Measurements from ENCODE around the gene DNAJB13.
A peak's percentile ranks its signal among the peaks of the same experiment; 100 is the strongest.

Gene DNAJB13

GRCh38 chr11:74001822-74002286, 51.0 kb downstream of the DNAJB13 start:
- no peak for DNase-seq

- DNase-seq: no peak
Measured at GRCh38 chr11:74002832-74003231, 52.0 kb downstream of the DNAJB13 start.

DNA sequence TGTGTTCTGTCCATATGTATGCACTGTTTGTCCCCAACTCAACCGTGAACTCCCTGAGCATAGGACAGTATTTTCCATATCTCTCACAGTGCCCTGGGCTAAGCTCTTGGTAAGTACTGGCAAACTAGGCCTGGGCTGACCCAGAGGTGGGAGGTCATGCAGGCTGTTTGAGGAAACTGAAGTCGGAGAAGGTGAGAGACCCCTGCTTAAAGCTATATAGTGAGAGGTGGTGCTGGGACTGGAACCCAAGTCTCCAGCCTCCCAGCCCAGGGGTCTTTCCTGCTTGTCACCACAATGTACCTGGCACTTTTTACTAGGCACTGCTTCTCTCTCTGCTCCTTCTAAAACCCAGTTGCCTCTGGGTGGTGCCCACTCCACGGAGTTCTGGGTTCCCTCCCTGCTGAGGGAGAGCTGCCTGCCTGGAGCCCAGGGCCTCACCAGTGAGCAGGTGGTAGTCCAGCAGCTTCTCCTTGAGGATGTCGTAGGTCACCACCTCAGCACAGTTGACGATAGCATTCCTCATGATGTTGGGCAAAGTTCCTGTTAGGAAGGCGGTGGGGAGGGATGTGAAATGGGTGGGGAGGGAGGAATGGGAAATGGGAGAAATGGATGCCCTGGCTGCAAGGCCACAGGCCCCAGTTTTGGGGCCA, 53.3 kb downstream of the DNAJB13 start:
- DNase-seq: no peak

DNA sequence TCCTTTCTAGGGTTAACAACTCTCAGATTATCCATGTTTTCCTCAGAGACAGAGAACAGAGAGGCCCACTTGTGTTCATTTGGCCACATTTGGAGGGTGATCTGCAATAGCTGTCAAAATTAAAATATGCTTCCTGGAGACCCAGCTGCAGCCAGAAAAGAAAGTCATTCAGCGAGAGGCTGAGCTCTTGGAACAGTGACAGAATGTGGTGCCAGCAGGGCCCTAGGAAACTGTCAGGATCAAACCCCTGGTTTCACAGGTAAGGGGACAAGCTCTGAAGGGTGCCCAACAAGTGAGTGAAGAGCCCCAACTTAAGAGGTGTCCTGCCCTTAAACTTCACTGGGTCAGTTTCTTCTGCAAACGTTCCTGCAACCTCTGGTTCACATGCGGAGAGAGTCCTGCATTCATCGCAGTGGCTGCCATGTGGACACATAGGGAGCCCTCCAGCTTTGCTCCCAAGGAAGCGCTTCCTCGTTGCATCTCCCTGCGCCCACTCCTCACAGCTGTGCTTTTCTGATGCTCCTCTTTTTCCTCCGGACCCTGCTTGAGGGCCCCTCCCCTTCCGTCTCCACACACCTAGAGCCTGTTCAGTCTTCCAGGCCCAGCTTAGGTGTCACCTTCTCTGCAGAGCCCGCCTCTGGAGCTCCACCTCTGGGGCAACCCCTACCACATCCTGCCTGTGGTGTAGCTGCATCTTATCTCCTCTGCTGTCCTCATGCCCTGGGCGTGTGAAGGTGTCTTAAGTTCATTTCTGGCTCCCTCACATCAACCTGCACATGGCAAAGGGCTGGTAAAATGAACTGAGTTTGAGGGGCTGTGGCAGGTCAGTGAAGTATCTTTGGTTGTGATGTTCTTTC, 54.2 kb downstream of the DNAJB13 start:
- peak; percentile 71 for DNase-seq

GRCh38 chr11:74005721-74006517, 55.1 kb downstream of the DNAJB13 start:
- no peak for DNase-seq

DNA sequence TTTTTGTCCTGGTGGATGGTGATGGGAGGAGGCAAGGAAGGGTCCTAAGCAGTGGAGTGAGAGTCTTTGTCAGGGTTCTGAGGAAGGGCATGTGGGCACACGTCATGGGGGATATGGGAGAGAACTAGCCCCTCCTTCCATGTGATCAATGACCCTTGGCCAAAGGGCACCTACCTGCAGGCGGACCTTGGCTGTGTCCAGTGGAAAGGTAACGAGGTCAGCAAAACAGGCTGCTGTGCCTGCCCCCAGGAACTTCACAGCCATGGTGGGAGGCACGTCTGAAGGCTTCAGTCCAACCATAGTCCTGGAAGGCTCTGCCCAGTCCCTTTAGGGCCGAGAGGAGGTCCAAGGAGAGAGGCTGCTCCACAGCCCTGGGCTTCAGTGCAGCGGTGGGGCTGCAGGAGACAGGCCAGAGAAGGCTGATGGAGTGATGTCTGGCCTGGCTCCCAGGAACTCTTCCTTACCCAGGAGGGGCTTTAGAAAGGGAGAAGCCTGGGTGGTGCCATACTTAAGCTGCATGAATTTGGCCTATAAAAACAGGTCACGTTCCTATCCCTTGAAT, 56.0 kb downstream of the DNAJB13 start:
- DNase-seq: no peak

- no peak for DNase-seq
Measured at GRCh38 chr11:74007691-74008372, 57.0 kb downstream of the DNAJB13 start.

GRCh38 chr11:74008373-74009229, 57.8 kb downstream of the DNAJB13 start, which contains the start of gene UCP3:
TSS of gene UCP3 (minus strand) at chr11:74009085. CDS start at chr11:74007042, 2,043 bp downstream.
- no peak for DNase-seq

- no peak for DNase-seq
Measured at GRCh38 chr11:74009230-74009547, 58.4 kb downstream of the DNAJB13 start.

GRCh38 chr11:74009675-74010305, 59.0 kb downstream of the DNAJB13 start:
- DNase-seq: no peak

- DNase-seq: no peak
Measured at GRCh38 chr11:74010306-74011300, 59.8 kb downstream of the DNAJB13 start.

DNA sequence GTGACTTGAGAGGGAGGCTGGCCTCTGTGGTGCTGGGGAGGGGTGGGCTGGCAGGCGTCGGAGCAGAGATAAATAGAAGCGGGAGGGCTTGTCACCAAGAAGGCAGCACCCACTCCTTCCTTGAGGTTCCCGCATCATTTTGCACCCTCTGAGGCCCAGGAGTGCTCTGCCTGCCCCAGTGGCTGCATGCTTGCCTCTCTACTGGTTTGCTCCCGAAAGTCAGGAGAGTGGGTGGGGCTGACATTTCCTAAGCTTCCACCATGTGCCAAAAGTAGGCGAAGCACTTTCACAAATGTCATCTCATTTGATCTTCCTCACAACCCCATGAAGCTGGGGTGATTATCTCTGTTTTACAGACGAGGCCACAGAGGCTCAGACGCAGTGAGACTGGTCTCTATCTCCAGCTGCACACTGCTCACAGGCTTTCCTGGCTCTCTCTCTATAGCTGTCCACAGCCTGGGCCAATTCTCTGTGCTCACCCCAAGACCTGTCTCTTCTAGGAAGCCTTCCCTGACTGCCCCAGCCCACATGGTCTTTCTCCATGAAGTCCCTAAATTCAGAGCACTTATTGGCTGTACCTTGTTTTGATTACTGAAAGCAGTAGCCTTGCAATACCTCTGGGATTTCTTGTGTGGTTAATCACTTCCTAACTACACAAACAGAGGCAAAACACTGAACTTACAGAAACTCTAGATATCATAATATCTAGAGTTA, 60.7 kb downstream of the DNAJB13 start:
- no peak for DNase-seq

GRCh38 chr11:74012074-74012809, 61.4 kb downstream of the DNAJB13 start:
- DNase-seq: no peak

DNA sequence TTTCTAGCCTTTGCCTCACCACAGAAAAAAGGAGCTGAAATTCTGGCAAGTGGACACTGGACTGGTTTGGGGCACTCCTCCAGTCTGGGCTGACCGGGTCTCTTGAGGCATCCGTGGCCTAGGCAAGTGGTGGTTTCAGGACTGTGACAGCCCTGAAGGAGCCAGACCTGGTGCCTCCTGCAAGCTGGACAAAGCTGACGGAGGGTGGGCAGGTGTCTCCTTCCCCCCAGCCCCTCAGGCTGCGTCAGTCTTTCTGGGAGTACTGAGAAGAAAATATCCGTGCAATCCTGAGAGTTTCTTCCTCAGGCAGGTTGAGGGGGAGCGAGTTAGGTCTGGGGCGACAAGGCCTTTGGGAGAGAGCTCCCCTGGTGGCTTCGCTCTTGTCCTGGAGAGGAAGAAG, 62.3 kb downstream of the DNAJB13 start:
- no peak for DNase-seq

GRCh38 chr11:74014880-74015279, 64.1 kb downstream of the DNAJB13 start:
- DNase-seq: no peak

GRCh38 chr11:74015919-74016684, 65.3 kb downstream of the DNAJB13 start:
- no peak for DNase-seq

- DNase-seq: no peak
Measured at GRCh38 chr11:74017631-74018030, 66.8 kb downstream of the DNAJB13 start.

All from NK-92 treated with Interleukin-12 subunit alpha and Interleukin-12 subunit beta, amount 100 ng/mL, for 24 hours (cell line).